DMS 273 (cell line): ENCODE results near the gene CRY2.

Experiments
- DNase-seq: peaks from one replicate; lab custom pipeline; 2025; ENCODE audit not compliant: unreplicated experiment; lab: John Stamatoyannopoulos, UW

Gene CRY2

GRCh38 chr11:45917286-45917622, 70.0 kb downstream of the CRY2 start:
- DNase-seq: peak; percentile 34

DNA sequence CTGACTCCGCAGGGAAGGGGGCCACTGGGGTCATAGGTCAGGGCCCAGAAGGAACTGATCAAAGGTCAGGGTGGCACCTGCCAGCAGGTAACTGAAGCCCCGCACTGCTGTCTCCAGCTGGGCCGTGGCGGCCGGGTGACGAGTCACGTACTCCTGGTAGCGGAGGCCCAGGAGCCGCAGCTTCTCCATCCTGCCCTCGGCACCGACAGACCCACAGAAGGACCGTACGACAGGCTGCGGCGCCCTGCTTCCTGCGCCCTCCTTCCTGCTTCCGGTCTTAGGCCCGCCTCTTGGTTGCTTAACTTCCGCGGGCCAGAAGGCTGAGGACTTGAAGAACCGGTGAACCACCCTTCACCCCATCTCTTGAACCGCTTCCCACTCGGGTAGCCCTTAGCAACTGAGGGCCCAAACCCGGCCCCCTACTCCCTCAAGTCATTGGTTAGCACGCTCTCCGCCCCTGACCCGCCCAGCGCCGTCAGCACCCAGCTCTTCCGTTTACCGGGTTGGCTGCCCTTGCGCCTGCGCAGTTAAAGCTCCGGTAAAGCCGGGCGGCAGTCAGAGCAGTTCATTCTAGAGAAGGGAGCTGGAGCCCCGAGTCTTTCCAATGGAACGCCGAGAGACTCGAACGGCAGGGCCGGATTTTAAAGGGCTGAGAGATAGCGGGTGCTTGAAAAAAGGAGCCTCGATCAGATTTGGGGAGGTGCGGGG, 70.5 kb downstream of the CRY2 start, which contains the start of gene PEX16:
PEX16 (minus strand) TSS at position 255 of the 708 bp plus-strand sequence; CDS start at position 189, 66 bp downstream.
- DNase-seq: peak; percentile 98

DNA sequence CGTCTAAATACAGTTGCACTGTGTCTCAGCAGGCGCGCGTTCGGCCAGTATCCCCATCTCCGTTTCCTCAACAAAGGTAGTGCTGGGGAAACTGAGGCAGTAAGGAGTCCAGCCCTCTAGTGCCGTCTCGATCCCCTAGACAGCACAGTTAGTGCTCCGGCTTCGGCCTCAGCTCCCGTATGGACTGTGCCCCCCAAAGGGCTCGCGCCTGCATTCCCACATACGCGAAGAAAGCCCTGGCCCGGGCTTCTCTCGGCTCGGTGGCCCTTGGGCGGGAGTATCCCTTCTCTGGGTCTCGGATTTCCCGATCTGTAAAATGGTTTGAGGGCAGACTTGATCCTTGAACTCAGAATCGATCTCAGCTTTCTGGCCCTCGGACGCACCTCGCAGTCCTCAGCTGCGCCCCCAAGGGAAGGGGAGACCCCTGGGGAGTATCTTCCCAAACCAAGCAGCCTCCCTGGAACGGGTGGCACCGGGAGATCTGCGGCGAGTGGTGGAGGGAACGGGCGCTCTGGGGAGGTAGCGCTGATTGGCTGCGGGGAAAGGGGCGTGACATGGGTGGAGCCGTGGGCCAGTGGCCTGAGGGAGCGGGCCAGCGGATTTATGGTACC, 71.2 kb downstream of the CRY2 start:
- DNase-seq: peak; percentile 83

DNA sequence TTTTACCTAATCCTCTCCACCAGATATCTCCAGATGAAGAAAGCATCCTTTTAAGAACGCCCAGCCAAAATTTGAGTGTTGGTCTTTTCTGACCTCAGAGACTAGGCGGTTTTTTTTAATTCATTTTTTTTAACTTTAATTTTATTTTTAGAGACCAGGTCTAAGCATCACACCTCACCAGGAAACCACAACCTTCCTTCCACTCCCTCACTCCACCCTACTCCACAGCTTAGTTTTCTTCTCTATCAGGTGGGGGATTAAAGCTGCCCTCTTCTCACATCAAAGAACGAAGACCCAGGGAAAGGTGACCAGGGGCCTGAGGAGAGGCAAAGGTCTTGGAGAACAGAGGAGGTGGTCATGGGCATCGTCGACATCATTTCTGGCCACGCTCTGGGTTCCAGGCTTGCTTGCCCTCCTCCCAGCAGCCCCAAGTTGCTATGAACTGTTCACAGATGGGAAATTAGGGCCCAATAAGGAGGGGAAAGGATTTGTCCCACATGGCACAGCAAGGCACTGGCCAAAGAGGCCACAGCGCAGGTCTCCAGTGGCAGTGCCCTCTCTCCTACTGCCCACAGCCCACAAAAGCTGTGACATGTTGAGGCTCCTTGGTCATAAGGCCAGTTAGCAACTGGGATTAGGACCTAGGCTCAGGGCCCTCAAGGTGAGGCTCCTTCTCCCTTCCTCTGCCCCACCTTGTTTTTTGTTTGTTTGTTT, 71.8 kb downstream of the CRY2 start:
- DNase-seq: no peak

- DNase-seq: no peak
Measured at GRCh38 chr11:45919806-45920530, 72.7 kb downstream of the CRY2 start.

- DNase-seq: no peak
Measured at GRCh38 chr11:45920531-45921477, 73.5 kb downstream of the CRY2 start.

DNA sequence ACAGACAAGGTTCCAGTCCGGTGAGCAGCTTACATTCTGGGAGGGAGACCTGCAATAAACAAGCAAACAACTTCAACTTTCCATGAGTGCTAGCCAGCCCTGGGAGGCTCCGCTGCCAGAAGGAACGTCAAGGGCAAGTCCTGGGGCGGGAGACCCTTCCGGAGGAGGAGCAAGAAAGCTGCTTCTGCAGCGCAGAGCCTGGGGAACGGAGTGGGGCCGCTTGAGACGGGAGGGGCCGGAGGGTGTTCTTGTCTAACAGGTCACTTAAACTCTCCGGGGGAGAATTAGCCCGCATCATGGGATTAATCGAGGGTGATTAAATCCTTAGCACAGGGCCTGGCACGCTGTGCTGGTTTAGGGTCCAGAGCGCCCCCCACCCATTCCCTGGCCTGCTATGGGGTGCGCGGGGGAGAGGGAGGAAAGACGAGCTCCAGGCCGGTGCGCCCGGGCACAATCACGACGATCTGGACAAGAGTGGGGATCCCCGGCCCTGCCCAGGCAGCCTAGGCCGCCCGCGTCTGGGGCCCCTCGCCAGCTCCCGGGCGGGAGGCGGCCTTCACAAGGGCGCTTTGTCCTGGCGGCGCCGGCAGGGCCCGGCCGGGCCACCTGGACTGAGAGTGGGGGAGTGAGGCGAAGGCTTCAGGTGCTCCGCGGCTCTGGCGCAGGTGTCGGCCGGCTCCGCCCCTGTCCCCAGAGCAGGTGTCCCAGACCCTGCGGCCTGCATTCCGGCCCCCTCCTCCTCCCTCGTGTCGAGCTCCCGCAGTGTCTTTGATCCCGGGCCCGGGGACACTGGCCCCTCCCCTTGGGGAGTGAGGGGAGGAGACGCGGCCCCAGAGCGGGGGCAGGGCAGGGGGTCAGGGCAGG, 74.5 kb downstream of the CRY2 start:
- DNase-seq: peak; percentile 39

GRCh38 chr11:45922425-45923082, 75.3 kb downstream of the CRY2 start, which contains the start of gene LARGE2:
Gene LARGE2 (plus strand): TSS chr11:45922656. CDS start chr11:45922883, 227 bp downstream.
- peak; percentile 65 for DNase-seq

DNA sequence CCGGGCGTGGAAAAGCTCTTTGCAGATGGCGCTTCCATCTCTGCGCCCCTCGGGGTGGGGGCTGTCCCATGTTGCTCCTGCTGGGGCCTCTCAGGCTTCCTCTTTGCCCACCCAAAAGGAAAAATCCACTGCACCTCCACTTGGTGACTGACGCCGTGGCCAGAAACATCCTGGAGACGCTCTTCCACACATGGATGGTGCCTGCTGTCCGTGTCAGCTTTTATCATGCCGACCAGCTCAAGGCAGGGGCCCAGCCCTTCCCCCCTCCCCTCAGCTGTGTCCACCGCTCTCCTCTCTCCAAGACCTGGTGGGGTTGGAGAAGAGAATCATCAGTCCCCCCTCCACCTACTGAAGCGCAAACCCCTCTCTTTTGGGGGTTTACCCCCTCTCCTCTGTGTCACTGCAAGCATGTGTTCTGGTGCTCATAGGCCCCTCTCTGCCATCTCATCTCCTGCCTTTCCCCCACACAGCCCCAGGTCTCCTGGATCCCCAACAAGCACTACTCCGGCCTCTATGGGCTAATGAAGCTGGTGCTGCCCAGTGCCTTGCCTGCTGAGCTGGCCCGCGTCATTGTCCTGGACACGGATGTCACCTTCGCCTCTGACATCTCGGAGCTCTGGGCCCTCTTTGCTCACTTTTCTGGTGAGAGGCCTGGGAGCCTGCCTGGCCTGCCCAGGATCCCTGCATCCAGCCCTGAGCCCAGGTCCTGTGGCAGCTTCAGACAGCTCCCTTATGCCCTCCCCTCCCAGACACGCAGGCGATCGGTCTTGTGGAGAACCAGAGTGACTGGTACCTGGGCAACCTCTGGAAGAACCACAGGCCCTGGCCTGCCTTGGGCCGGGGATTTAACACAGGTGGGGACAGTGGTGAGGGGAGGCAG, 77.0 kb downstream of the CRY2 start:
- no peak for DNase-seq

DNA sequence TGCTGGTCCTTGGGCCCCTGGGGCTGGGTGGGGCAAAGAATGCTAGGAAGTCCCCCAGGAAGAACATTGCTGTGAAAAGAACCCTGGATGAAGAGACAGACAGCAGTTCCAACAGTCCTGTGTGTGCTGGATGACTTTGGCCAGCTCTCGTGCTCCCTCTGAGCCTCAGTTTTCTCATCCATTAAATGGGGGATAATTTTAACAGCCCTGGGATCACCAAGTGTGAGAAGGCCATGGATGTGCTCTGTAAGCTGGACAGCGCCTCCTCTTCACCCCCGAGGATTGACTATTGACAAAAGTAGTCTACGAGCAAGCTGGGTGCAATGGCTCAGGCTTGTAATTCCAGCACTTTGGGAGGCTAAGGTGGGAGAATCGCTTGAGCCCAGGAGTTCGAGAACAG, 77.7 kb downstream of the CRY2 start:
- DNase-seq: no peak

- DNase-seq: no peak
Measured at GRCh38 chr11:45925550-45925949, 78.3 kb downstream of the CRY2 start.

DNA sequence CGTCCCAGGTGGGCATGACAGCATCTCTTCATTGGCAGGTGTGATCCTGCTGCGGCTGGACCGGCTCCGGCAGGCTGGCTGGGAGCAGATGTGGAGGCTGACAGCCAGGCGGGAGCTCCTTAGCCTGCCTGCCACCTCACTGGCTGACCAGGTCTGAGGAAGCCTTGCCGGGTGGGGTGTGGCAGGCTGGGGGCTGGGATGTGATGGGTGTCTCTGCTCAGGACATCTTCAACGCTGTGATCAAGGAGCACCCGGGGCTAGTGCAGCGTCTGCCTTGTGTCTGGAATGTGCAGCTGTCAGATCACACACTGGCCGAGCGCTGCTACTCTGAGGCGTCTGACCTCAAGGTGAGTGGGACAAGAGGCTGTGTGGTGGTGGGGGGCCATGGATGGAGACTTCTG, 78.7 kb downstream of the CRY2 start:
- DNase-seq: no peak

DNA sequence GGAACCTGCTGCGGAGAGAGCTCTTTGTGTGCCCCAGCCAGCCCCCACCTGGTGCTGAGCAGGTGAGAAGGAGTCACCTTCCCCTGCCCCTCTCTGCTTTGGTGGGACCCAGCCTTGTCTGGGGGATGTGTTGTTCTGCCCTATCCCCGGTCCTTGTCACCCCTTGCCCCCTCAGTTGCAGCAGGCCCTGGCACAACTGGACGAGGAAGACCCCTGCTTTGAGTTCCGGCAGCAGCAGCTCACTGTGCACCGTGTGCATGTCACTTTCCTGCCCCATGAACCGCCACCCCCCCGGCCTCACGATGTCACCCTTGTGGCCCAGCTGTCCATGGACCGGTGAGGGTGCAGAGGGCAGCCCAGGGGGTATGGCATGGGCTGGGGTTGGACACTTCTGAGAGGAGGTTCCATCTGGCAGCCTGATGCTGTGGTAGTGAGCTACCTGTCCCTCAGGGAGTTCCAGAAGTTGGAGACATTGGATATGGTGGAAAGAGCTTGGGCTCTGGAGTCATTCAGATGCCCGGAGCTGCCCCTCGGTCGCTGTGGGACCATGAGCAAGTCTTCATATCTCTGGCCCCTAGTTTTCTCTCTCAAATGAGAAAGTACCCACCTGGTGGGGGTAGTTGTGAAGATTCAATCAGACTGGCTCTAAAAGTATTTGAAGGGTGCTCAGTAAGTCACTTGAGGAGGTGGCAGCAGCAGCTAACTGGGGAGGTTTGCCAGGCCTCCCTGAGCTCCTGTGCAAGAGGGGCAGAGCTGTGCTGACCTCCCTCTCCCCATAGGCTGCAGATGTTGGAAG, 79.5 kb downstream of the CRY2 start:
- DNase-seq: no peak

DNA sequence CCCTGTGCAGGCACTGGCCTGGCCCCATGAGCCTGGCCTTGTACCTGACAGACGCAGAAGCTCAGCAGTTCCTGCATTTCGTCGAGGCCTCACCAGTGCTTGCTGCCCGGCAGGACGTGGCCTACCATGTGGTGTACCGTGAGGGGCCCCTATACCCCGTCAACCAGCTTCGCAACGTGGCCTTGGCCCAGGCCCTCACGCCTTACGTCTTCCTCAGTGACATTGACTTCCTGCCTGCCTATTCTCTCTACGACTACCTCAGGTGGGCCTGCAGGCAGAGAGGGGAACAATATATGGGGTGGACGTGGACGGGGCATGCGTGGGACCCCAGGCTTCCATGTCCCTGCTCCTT, 80.0 kb downstream of the CRY2 start:
- no peak for DNase-seq

DNA sequence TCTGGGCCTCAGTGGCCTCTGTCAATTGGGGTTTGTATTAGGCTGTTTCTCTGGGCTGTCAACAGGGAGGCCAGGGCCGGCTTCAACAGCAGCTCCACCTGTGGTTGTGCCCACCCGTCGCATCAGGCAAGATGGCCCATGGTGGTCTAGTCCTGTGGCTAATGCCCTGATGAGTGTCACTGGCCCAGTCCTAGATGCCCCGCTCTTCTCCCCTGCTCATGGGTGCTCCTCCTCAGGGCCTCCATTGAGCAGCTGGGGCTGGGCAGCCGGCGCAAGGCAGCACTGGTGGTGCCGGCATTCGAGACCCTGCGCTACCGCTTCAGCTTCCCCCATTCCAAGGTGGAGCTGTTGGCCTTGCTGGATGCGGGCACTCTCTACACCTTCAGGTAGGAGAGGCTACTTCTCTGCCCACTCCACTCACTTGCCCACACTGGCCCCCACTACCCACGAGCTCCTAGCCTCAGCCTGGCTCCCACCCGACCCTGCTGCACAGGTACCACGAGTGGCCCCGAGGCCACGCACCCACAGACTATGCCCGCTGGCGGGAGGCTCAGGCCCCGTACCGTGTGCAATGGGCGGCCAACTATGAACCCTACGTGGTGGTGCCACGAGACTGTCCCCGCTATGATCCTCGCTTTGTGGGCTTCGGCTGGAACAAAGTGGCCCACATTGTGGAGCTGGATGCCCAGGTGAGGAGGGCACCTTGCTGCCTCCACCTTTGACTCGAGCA, 80.6 kb downstream of the CRY2 start:
- no peak for DNase-seq

GRCh38 chr11:45928535-45929215, 81.4 kb downstream of the CRY2 start:
- no peak for DNase-seq
